Measurements from ENCODE around the gene SPDYE2.
"Not testable (repeated sequence)": the region's sequence is repeated elsewhere in the genome, so short reads cannot be mapped to it uniquely, and the experiment has no call there.

Gene SPDYE2

DNA sequence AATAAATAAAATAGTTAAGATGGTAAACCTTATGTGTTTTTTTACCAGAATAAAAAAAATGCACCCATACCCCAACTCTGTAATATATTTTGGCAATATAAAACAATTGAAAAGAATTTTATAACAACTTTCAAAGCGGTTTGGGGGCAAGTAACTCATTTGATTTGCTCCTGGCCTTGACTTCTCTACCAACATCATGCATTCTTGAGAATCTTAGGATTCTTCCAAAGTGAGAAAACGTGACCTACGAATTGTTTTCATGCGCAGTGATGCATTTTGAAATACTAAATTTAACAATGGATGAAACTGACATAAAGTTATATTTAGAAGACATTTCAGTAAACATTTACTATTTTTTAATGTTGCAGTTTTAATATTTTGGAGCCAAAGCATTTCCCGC, 30.2 kb upstream of the SPDYE2 start:
- not testable (repeated sequence) for H3K27me3 ChIP-seq (ENCODE audit: control insufficient read depth, insufficient read depth, low read length); H3K4me3 ChIP-seq (ENCODE audit: low read length); H3K36me3 ChIP-seq (ENCODE audit: control insufficient read depth, insufficient read depth, low read length); H3K4me1 ChIP-seq (ENCODE audit: control insufficient read depth, insufficient read depth, low read length); H3K27ac ChIP-seq (ENCODE audit: low read depth, low read length); H3K9ac ChIP-seq (ENCODE audit: low read length)

DNA sequence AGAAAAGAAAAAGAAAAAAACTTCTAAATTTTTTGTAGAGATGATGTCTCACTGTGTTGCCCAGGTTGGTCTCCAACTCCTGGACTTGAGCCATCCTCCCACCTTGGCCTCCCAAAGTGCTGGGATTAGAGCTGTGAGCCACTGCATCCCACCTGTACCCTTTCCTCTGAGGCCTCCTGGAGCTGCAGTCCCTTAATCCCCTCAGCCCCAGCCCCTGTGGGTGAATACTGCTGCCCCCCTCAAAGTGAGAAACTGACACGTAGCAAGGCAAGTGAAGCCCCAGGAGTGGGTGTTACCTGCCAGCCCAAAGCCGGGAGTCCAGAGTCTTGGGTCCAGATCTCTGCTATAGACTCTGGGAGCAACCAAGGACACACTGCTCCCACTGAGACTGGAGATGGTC, 26.2 kb upstream of the SPDYE2 start:
- not testable (repeated sequence) for H3K4me1 ChIP-seq (ENCODE audit: control insufficient read depth, insufficient read depth, low read length); H3K36me3 ChIP-seq (ENCODE audit: control insufficient read depth, insufficient read depth, low read length); H3K4me3 ChIP-seq (ENCODE audit: low read length); H3K27ac ChIP-seq (ENCODE audit: low read depth, low read length); H3K27me3 ChIP-seq (ENCODE audit: control insufficient read depth, insufficient read depth, low read length); H3K9ac ChIP-seq (ENCODE audit: low read length)

DNA sequence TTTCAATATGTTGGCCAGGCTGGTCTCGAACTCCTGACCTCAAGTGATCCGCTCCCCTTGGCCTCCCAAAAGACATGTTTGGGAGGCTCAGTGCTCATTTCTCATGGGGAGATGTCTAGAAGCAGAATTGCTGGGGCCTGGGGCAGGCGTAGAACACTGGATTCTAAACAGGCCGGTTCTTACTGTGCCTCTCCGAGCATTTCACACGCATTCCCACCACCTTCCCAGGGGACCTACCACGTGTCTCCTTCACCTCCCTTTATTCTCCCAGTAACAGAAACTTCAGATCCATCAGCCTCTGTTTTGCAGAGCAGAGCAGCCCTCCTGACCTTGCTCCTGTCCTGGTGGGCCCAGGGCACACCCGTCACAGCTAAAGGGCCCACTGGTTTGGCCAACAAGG, 23.8 kb upstream of the SPDYE2 start:
- H3K27me3 ChIP-seq (ENCODE audit: control insufficient read depth, insufficient read depth, low read length); H3K9ac ChIP-seq (ENCODE audit: low read length); H3K36me3 ChIP-seq (ENCODE audit: control insufficient read depth, insufficient read depth, low read length); H3K4me3 ChIP-seq (ENCODE audit: low read length); H3K4me1 ChIP-seq (ENCODE audit: control insufficient read depth, insufficient read depth, low read length); H3K27ac ChIP-seq (ENCODE audit: low read depth, low read length): not testable (repeated sequence)

DNA sequence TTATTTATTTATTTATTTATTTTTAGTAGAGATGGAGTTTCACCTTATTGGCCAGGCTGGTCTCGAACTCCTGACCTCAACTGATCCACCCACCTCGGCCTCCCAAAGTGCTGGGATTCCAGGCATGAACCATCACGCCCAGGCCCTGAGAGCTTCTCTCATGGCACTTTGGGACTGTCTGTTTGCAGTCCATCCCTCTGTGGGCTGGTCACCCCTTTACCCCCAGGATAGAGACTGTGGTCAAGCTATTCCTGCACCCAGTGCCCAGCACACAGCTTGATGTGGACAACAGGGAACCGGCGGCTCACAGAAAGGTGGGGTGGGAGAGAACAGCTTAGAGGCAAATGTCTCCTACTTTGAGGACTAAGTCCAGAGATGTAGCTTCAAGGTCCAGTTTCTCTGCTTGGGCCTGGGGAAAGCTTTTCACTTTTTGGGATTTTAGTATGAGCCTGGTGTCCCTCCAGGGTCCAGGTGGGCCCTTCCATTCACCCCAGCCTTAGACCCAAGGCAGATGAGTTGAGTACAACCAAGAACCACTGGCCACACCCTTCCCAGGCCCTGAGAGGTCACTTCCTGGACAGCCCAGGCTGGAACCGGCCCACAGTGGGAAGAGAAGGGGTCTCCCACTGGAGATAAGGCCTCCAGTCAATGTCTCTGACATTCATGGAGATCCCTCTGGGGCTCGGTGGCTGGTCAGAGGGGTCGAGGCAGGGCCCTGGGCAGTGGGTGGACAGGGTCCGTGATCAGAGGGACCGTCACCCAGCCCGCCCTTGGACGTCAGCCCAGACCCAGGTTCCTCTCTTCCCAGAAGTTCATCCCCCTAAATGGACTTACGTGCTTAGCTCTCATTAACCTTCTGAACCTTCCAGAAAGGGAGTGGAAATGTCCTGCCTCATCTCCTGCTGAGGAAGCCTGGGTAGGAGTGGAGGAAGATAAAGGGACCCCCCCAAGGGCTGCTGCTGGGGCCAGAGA, 22.9 kb upstream of the SPDYE2 start:
- H3K9ac ChIP-seq (ENCODE audit: low read length); H3K4me3 ChIP-seq (ENCODE audit: low read length); H3K4me1 ChIP-seq (ENCODE audit: control insufficient read depth, insufficient read depth, low read length); H3K27ac ChIP-seq (ENCODE audit: low read depth, low read length); H3K27me3 ChIP-seq (ENCODE audit: control insufficient read depth, insufficient read depth, low read length); H3K36me3 ChIP-seq (ENCODE audit: control insufficient read depth, insufficient read depth, low read length): not testable (repeated sequence)

DNA sequence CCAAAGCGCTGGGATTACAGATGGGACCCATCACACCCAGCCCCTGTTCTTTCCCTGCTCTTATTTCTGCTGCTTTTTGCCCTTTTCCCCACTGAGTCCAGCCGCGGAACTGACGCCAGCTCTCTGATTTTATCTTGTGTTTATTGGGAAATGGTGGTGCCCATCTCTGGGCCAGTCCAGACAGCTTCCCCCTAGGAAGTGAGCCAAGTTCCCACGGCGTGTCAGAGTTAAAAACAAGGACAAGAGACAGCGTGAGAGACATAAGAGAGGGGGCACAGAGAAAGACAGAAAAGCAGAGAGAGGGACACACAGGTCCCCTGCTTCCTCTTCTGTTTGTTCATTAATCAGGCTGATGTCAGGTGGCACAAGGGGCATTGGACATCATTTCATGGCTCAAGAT, 19.4 kb upstream of the SPDYE2 start:
- H3K36me3 ChIP-seq (ENCODE audit: control insufficient read depth, insufficient read depth, low read length); H3K4me1 ChIP-seq (ENCODE audit: control insufficient read depth, insufficient read depth, low read length); H3K4me3 ChIP-seq (ENCODE audit: low read length); H3K27ac ChIP-seq (ENCODE audit: low read depth, low read length); H3K27me3 ChIP-seq (ENCODE audit: control insufficient read depth, insufficient read depth, low read length); H3K9ac ChIP-seq (ENCODE audit: low read length): not testable (repeated sequence)

DNA sequence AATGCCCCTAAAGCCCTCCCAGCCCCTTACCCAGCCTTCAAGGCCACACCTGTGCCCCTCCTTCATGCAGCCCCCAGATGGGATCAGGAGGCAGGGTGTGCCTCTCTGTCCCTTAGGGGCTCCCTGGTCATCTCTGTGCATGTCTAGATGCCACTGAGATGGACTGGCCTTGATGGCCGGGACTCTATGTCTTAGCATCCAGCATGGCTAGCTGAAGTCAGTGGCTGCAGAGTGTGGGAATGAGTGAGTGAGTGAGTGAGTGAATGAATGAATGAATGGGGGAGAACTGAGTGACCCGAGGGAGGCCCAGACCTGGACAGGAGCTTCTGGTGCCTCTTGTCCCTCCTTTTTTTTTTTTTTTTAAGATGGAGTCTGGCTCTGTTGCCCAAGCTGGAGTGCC, 18.9 kb upstream of the SPDYE2 start:
- not testable (repeated sequence) for H3K27ac ChIP-seq (ENCODE audit: low read depth, low read length); H3K4me3 ChIP-seq (ENCODE audit: low read length); H3K4me1 ChIP-seq (ENCODE audit: control insufficient read depth, insufficient read depth, low read length); H3K9ac ChIP-seq (ENCODE audit: low read length); H3K27me3 ChIP-seq (ENCODE audit: control insufficient read depth, insufficient read depth, low read length); H3K36me3 ChIP-seq (ENCODE audit: control insufficient read depth, insufficient read depth, low read length)

DNA sequence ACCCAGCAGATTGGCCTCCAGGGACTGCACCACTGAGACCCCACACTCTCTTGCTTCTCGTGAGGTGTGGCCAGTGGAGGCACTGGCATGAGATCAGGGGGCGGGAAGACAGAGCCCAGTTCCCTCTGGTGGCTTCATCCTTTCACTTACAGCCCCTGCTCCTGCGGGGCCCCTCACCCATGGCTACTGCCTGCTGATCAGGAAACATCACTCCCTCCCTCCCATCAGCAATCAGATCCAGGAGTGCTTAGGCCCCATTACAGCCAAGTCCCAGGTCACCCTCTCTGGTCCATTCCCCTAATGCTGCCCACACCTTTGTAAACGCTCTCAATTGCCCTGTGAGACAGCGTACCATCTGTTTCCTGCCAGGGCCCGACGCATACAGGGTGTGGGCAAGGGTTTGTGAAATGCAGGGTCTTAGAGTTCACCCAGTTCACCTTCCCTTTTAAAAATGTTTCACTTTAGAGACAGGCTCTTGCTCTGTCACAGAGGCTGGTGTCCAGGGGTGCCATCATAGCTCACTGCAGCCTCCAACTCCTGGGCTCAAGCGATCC, 15.9 kb upstream of the SPDYE2 start:
- H3K9ac ChIP-seq (ENCODE audit: low read length); H3K27ac ChIP-seq (ENCODE audit: low read depth, low read length); H3K36me3 ChIP-seq (ENCODE audit: control insufficient read depth, insufficient read depth, low read length); H3K4me1 ChIP-seq (ENCODE audit: control insufficient read depth, insufficient read depth, low read length); H3K27me3 ChIP-seq (ENCODE audit: control insufficient read depth, insufficient read depth, low read length); H3K4me3 ChIP-seq (ENCODE audit: low read length): not testable (repeated sequence)

DNA sequence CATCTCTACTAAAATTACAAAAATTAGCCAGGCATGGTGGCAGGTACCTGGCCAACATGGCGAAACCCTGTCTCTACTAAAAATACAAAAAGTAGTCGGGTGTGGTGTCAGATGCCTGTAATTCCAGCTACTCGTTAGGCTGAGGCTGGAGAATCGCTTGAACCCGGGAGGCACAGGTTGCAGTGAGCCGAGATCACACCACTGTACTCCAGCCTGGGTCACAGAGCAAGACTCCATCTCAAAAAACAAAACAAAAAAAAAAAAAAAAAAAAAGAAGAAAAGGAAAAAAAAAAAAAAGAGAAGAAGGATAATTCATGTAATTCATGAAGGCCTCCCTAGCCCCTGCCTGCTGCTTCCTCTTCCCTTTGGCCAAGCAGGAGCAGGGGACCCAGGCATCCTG, 10.4 kb upstream of the SPDYE2 start:
- not testable (repeated sequence) for H3K27me3 ChIP-seq (ENCODE audit: control insufficient read depth, insufficient read depth, low read length); H3K4me3 ChIP-seq (ENCODE audit: low read length); H3K36me3 ChIP-seq (ENCODE audit: control insufficient read depth, insufficient read depth, low read length); H3K9ac ChIP-seq (ENCODE audit: low read length); H3K4me1 ChIP-seq (ENCODE audit: control insufficient read depth, insufficient read depth, low read length); H3K27ac ChIP-seq (ENCODE audit: low read depth, low read length)

DNA sequence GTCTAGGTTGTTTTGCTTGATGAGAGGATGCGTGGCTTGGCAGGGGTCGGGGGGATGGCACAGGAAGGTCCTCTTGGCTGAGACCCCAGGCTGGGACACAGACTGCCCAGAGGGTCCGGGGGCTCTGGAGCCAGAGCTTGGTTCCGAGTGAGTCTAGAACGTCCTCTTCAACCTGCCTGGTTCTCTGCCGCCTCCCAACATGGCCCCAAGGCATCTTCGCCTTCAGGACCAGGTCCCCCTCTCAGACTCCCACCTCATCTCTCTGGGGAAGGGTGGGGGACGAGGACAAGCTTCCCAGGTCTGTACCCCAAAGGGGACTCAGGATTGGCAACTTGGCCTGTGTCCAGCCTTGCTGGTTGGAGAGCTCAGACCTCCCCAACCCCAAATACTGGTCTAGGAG, 8.9 kb upstream of the SPDYE2 start:
- not testable (repeated sequence) for H3K27ac ChIP-seq (ENCODE audit: low read depth, low read length); H3K9ac ChIP-seq (ENCODE audit: low read length); H3K4me1 ChIP-seq (ENCODE audit: control insufficient read depth, insufficient read depth, low read length); H3K27me3 ChIP-seq (ENCODE audit: control insufficient read depth, insufficient read depth, low read length); H3K4me3 ChIP-seq (ENCODE audit: low read length); H3K36me3 ChIP-seq (ENCODE audit: control insufficient read depth, insufficient read depth, low read length)

DNA sequence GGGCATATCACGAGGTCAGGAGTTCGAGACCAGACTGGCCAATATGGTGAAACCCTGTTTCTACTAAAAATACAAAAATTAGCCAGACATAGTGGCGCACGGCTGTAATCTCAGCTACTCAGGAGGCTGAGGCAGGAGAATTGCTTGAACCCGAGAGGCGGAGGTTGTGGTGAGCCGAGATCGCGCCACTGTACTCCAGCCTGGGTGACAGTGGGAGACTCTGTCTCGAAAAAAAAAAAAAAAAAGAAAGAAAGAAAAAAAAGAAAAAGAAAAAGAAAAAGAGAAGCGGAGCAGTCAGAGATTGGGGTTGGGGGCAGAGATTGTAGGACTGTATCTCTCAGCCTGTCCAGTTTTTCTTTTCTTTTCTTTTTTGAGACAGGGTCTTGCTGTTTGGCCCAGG, 8.3 kb upstream of the SPDYE2 start:
- not testable (repeated sequence) for H3K36me3 ChIP-seq (ENCODE audit: control insufficient read depth, insufficient read depth, low read length); H3K27me3 ChIP-seq (ENCODE audit: control insufficient read depth, insufficient read depth, low read length); H3K4me1 ChIP-seq (ENCODE audit: control insufficient read depth, insufficient read depth, low read length); H3K9ac ChIP-seq (ENCODE audit: low read length); H3K27ac ChIP-seq (ENCODE audit: low read depth, low read length); H3K4me3 ChIP-seq (ENCODE audit: low read length)

DNA sequence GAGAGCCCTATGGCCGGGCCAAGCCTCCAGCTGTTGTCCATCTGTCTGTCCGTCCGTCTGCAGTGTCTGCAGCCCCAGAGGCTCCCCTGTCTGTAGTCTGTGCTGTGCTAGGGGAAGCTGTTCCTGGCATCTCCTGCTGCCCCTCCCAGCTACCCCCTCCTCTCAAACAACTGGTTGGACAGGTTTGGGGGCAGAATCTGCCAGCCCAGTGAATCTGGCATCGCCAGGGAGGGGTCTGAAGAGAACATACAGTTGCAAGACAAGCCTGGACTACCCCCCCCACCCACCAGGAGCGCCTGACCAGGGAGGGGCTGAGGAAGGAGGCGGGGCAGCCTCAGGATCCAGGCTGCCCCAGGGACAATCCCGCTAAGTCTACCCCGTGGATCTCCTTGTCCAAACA, 7.4 kb upstream of the SPDYE2 start, which contains the start of gene UPK3BL2:
UPK3BL2 (minus strand) TSS at position 101 of the 400 bp plus-strand sequence; CDS start at position 41, 60 bp downstream.
- not testable (repeated sequence) for H3K27ac ChIP-seq (ENCODE audit: low read depth, low read length); H3K4me3 ChIP-seq (ENCODE audit: low read length); H3K36me3 ChIP-seq (ENCODE audit: control insufficient read depth, insufficient read depth, low read length); H3K4me1 ChIP-seq (ENCODE audit: control insufficient read depth, insufficient read depth, low read length); H3K27me3 ChIP-seq (ENCODE audit: control insufficient read depth, insufficient read depth, low read length); H3K9ac ChIP-seq (ENCODE audit: low read length)

DNA sequence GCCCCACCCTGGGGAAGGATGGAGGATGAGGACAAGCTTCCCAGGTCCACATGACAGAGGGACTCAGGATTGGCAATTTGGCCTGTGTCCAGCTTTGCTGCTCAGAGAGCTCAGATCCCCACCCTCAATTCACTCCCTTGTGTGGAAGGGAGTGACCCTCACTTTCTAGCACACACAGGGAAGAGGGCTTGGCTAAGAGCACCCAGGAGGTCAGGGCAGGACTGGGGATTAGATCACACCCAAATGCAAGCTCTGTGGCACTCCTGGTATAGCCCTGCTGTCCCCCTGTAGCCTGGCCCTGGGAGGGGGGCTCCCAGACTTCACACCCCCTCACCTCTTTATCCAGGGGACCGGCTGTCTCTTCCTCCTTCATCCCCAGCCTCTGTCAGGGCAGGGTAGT, 6.7 kb upstream of the SPDYE2 start:
- not testable (repeated sequence) for H3K4me1 ChIP-seq (ENCODE audit: control insufficient read depth, insufficient read depth, low read length); H3K27ac ChIP-seq (ENCODE audit: low read depth, low read length); H3K4me3 ChIP-seq (ENCODE audit: low read length); H3K9ac ChIP-seq (ENCODE audit: low read length); H3K27me3 ChIP-seq (ENCODE audit: control insufficient read depth, insufficient read depth, low read length); H3K36me3 ChIP-seq (ENCODE audit: control insufficient read depth, insufficient read depth, low read length)

DNA sequence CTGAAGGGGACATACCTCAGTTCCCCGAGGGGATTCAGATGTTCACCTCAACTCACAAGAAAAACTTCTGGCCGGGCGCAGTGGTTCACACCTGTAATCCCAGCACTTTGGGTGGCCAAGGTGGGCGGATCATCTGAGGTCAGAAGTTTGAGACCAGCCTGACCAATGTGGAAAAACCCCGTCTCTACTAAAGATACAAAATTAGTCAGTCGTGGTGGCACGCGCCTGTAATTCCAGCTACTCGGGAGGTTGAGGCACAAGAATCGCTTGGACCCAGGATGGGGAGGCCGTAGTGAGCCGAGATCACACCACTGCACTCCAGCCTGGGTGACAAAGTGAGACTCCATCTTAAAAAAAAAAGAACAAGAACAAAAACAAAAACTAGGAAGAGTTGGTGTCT, 5.7 kb upstream of the SPDYE2 start:
- not testable (repeated sequence) for H3K27me3 ChIP-seq (ENCODE audit: control insufficient read depth, insufficient read depth, low read length); H3K9ac ChIP-seq (ENCODE audit: low read length); H3K36me3 ChIP-seq (ENCODE audit: control insufficient read depth, insufficient read depth, low read length); H3K27ac ChIP-seq (ENCODE audit: low read depth, low read length); H3K4me3 ChIP-seq (ENCODE audit: low read length); H3K4me1 ChIP-seq (ENCODE audit: control insufficient read depth, insufficient read depth, low read length)

Data from rectal smooth muscle tissue (tissue), 1 donor.